ENCODE results near the gene KIF6. TPM values are rescaled to one million over a fixed set of nuclear protein-coding genes. Genes with fewer than 3 reads are reported as not detected.

The KIF6 gene
- total and polyA plus RNA-seq, 2 of the 8 experiments (the other 6 are each of a cell fraction or from before 2014, with no cell fraction given), result 0.53 to 0.65 TPM

- Histone ChIP-seq H3K23ac (ENCODE audit: insufficient read length) (no peak overlapping the region), H3K27me3 (replicated peaks in 1 of 4; ENCODE audit: control insufficient read depth in 3 of 4, extremely low read depth in 1 of 4, insufficient read depth in 3 of 4, low read length in 3 of 4) (peaks cover 0 to 1% (median 0%) of the 10 kb centered on the region in 4 experiments; a peak in 1 of 7 replicates), H3K27ac (ENCODE audit: low read depth, low read length) (no peak overlapping the region), H3K4ac (replicated peaks; ENCODE audit: insufficient read length, low read depth, low read length) (no peak overlapping the region), H4K8ac (ENCODE audit: extremely low read depth, insufficient read depth, low read length) (no peak overlapping the region), H3K18ac (ENCODE audit: extremely low read depth, low read length) (no peak overlapping the region), H3K4me1 (replicated peaks in 1 of 4; ENCODE audit: control insufficient read depth in 3 of 4, insufficient read depth in 4 of 4, low read length in 3 of 4) (no peaks in the 10 kb centered on the region), H3K4me3 (ENCODE audit: extremely low read depth in 1 of 4, insufficient read depth in 2 of 4, low read depth in 3 of 4, low read length in 4 of 4) (no peak overlapping the region), H3K14ac (ENCODE audit: insufficient read length) (no peak overlapping the region), H3K79me1 (ENCODE audit: low read depth, low read length) (no peaks in the 10 kb centered on the region), H2AFZ (ENCODE audit: low read length) (no peak overlapping the region), H2BK15ac (ENCODE audit: low read length) (no peak overlapping the region), H2BK20ac (ENCODE audit: low read length) (no peak overlapping the region), H4K5ac (ENCODE audit: insufficient read length, low read depth, low read length) (no peak overlapping the region), H3K56ac (replicated peaks; ENCODE audit: insufficient read length, low read depth, low read length) (no peak overlapping the region), H2BK120ac (replicated peaks; ENCODE audit: low read depth, low read length) (no peak overlapping the region), H3K79me2 (ENCODE audit: control insufficient read depth in 1 of 2, insufficient read depth in 2 of 2, low read length in 2 of 2) (no peaks in the 10 kb centered on the region), H3K23me2 (ENCODE audit: low read depth, low read length) (no peaks in the 10 kb centered on the region), H2BK5ac (ENCODE audit: low read depth, low read length) (no peak overlapping the region), H3K4me2 (ENCODE audit: insufficient read depth in 1 of 2, low read depth in 2 of 2, low read length in 2 of 2) (no peak overlapping the region), H3K36me3 (ENCODE audit: control insufficient read depth in 2 of 4, insufficient read depth in 4 of 4, low read length in 3 of 4) (no peaks in the 10 kb centered on the region), H3K9me3 (ENCODE audit: insufficient read depth in 2 of 2, low read depth in 1 of 2, low read length in 1 of 2) (no peaks in the 10 kb centered on the region), H4K91ac (replicated peaks; ENCODE audit: insufficient read length, low read length) (no peak overlapping the region), H3K9ac (replicated peaks in 1 of 4; ENCODE audit: extremely low read depth in 1 of 4, low read depth in 3 of 4, low read length in 3 of 4) (no peak overlapping the region), H2AK5ac (ENCODE audit: low read depth, low read length) (no peak overlapping the region), H4K20me1 (replicated peaks in 1 of 2; ENCODE audit: control insufficient read depth in 1 of 2, insufficient read depth in 2 of 2, low read length in 2 of 2) (no peaks in the 10 kb centered on the region), H2BK12ac (ENCODE audit: low read depth, low read length) (no peak overlapping the region)
- 100% methylated on average over 2 of the region's 2 CpGs; no CpG with 5 or more reads in 1 of the 2 experiments for WGBS, 2 experiments (ENCODE audit: extremely low coverage in 1 of 2, insufficient coverage in 1 of 2, insufficient read length in 1 of 2, insufficient replicate concordance in 2 of 2, low coverage in 1 of 2, low lambda C conversion rate in 2 of 2, missing lambda C conversion rate in 1 of 2)
- no peak for FAIRE-seq
- ChIA-PET CTCF (ENCODE audit: partially characterized antibody) (interaction anchor here (0.7 to 1.6 kb wide), 2 partner anchors 34 to 1042 kb away, joined by 3 to 4 read pairs; no protein-coding TSS in a partner anchor), POLR2A (ENCODE audit: partially characterized antibody) (no interaction called here)
- DNase-seq (ENCODE audit: low read depth in 1 of 2, low spot score in 2 of 2), result no peak
- no peak for TF ChIP-seq SAP30 (IDR thresholded peaks at IDR 0.05; ENCODE audit: insufficient read depth, insufficient replicate concordance, low read length)
- no peak for TF ChIP-seq MAX (IDR thresholded peaks at IDR 0.05)
- TF ChIP-seq RNF2 (IDR thresholded peaks at IDR 0.05; ENCODE audit: borderline replicate concordance, low read depth, low read length, missing control alignments, poor library complexity, severe bottlenecking), result no peak
- no peak for TF ChIP-seq ATF3 (IDR thresholded peaks at IDR 0.05; ENCODE audit: insufficient read depth, low read depth, low read length)
- no peak for TF ChIP-seq SP2 (IDR thresholded peaks at IDR 0.05; ENCODE audit: low read length)
- TF ChIP-seq KDM4A (IDR thresholded peaks at IDR 0.05; ENCODE audit: low read depth, low read length, severe bottlenecking), result no peak
Measured at GRCh38 chr6:39756582-39756981, 31.4 kb upstream of the KIF6 start.

All from H1 (cell line).